Right kidney (tissue), 1 donor: Measurements from ENCODE around the gene EHF.

ENCODE experiments used
- DNase-seq: peaks from one replicate; pipeline ENCODE4 v3.0.0-alpha.2; 2016

Gene EHF

GRCh38 chr11:34601609-34602008 is 19.3 kb upstream of the EHF start:
- DNase-seq, result no peak

GRCh38 chr11:34602245-34602644 is 18.6 kb upstream of the EHF start:
- no peak for DNase-seq

DNA sequence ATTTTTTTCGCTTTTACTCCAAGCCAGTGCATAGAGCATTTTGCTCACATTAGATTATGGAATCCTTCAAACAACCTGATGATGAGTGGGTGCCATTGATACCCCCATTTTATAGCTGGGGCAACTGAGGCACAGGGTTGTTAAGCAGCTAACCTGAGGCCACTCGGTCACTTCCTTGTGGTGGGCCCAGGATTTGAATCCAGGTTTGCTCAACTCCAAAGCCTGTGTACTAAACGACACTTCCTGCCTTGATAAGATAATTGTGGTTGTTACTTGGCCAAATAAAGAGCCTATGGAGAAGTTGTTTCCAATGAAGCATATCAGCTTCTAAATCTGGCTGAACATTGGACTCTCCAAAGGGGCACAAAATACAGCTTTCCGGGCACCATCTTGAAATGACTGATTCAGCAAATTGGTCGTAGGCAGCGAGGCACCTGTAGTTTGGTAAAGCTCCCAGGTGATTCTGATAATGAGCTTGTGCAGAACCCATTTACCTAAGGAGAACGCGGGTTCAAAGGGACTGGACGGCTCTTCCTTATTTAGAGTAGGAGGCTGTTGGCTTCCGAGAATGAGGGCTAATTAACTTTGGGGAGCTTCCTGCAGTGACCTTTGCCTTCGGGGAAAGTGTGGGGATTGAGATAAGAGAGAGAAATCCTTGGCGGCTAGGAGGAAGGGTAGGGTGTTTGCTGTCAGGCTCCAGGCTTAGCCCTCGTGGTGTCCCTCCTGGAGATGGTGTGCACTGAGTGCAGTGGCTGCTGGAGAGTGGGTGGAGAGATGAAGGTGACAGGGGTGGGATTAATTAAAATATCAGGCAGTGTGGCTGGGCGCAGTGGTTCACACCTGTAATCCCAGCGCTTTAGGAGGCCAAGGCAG is 17.5 kb upstream of the EHF start:
- no peak for DNase-seq

- no peak for DNase-seq
Measured at GRCh38 chr11:34604145-34604544, 16.7 kb upstream of the EHF start.

DNA sequence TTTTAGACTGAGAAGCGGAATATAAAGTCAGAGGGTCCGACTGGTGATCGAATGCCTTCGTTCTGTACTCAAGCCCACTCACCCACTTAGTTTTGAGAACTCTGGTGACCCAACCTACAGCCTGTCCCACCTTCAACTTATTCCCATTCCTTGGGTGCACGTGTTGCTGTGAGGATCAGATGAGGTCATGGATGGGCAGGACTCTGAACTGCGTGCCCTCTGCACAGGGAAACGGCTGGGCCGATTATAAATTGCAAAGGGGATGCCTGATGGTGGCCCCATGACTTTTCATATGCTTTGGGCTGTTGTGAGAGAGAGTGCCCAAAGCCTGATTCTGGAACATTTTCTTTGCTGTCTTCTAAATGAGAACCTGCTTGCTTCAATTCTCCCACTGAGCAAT is 16.0 kb upstream of the EHF start:
- no peak for DNase-seq

GRCh38 chr11:34605481-34606325 is 15.2 kb upstream of the EHF start:
- DNase-seq, result no peak

DNA sequence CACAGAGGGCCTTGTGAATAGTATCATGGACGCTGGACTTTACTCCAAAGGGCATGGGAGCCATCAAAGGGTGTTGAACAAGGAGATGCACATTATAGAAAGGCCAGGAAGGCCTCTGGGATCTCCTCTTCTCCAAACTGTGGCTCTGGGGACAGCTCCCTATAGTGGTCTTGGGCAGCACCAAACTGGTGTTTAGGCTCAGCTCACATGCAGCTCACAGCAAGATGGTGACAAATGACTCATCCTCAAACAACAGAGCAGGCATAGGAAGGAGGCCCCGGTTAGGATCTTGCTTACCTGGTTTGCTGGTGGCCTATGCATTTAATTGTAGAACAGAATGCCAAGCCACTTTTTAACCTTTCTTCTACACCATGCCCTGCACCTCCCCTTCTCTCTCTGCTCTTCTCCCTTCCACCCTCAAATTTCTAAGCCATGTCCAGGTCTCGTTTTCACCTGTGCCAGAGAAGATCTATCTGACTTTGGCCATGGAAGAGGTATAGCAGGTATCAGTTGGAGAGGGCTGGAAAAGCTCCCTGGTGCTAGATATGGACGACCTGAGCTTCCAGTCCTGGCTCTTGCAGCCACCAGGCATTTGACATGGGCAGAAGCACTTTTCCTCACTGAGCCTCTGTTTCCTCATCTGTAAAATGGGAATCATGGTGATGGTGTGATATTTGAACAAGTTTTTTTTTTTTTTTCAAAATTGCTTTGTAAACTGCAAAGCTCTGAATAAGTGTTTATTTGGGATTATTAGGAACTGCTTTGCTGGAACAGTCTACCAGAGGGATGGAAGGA is 14.4 kb upstream of the EHF start:
- no peak for DNase-seq

- DNase-seq, result no peak
Measured at GRCh38 chr11:34609187-34609751, 11.6 kb upstream of the EHF start.

DNA sequence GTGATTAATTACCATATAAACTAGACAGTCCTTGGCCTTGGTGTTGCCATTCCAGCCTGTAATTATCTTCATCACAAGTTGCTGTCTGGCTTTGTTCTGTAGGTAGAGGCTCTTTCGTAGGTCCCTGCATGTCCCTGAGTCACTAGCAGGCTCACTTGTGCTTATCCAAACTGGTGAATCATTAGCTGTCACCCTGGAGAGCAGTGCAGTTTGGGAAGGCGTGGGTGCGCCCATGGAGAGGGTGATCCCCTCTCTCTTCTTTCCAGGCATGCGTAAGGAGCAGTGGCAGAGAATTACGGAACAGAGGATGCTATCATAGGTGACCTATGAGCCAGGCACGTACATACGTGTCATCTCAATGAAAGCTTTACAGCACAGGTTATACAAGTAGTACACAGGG is 11.0 kb upstream of the EHF start:
- no peak for DNase-seq

GRCh38 chr11:34610324-34611041 is 10.4 kb upstream of the EHF start:
- DNase-seq, result no peak

- DNase-seq, result no peak
Measured at GRCh38 chr11:34613015-34613414, 7.9 kb upstream of the EHF start.

DNA sequence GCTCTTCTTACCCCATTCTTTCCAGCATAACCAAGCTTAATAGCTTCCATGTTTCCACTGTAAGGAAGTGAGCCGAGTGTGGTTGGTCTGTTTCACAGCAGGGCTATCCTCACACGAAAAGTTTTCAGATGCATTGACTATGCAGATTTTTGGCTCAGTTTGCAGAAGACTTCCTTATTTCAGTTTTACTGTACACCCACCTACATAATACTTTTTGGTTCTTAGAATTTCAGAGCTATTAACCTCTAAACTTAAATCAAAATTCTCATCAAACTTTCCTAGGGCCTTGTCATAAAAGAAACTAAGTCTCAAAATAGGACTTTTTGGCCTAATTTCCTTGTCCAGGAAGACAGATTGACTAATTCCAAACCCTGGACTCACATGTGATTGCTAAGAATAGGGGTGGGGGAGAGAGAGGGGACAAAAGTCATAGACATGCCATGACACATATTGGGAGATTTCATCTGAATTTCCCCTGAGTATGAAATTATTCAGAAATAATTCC is 7.3 kb upstream of the EHF start:
- DNase-seq, result no peak

DNA sequence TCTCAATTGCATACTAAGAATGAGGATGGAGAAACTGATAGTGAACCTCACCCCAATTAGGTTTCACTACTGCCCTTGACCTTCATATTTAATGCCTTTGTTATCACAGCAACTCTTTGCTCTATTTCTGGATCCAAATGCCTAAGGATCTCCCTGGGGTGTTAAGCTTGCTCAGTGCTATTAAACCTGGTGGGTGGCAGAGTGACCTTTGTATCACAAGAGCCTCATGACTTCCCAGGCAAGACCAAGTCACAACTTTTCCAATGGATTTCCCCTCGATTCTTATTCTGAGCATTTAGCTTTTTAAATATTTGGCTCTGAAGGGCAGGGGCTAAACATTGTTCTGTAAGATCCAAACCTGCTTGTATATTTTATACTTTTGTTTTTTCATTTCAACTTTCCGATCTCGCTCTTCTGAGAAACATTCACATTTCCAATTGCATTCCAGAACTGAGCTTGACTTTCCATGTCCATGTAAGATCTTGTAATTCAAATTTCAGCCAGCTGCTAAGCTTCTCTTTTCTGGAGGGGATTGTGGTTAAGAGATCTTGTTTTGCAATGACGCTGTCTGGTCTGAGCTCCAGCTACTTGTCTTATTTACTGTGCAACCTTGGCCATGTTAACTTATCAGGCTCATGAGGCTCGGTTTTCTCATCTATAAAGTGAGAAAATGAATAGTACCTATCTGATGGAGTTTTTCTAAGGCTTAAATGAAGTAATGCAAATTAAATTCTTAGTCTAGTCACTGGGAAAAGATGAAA is 6.4 kb upstream of the EHF start:
- DNase-seq, result no peak

DNA sequence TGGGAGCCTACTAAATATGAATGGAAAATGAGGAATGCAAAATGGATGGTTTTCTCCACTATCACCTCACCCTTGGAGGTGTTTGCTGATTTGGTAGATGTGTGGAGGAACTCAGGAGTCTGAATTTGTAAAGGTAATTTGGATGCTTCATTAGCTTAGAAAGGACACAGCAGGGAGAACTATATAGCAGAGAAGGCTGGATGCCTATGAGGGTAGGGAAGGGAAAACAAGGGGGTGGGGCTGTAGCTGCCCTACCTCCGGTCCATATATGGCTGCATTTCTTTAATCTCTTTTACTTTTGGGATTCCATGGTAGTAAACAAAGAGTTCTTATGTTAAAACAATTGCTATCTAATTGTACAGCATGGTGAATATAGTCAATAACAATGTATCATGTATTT is 4.8 kb upstream of the EHF start:
- no peak for DNase-seq

GRCh38 chr11:34616830-34617504 is 3.9 kb upstream of the EHF start:
- DNase-seq, result no peak

GRCh38 chr11:34618406-34618805 is 2.5 kb upstream of the EHF start:
- no peak for DNase-seq

DNA sequence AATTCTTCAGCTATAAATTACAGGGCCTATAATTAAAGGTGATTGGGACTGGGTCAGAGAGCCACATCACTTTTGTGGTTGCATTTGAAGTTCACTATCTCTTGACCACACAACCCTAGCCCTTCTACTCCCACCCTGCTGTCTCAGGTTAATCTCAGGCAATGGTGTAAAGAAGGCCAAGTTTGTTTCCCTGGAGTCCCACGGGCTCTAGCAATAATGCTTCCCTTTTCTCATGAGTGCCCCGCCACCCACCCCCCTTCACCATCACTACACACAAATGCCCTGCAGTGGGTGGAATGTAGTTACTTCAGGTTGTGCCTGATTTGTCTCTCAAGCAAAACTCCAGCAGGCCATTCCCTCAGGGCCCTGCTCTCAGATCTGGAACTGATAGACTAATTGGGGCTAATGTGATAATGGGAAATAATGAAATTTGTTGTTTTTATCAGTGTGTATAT is 1.8 kb upstream of the EHF start:
- no peak for DNase-seq

DNA sequence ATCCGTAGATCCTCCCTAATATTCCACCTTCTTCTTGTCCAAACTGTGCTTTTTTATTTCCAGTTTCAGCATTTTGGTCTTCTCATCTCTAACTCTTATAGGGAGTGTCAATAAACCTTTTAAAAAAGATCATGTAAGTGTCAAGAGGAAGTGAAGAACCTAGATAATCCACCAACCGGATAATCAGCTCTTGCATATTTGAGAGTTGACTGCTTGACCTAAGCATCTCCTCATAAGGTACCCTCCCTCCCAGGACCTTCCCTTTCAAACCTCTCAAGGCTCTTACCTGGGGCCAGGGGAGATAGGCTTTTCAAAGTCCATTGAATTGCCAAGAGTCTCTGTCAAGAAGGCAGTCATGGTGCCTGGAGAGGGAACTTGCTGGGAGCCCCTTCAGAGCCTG is 691 bp upstream of the EHF start:
- DNase-seq, result no peak

- no peak for DNase-seq
Measured at GRCh38 chr11:34621876-34622275, 983 bp downstream of the EHF start.

DNA sequence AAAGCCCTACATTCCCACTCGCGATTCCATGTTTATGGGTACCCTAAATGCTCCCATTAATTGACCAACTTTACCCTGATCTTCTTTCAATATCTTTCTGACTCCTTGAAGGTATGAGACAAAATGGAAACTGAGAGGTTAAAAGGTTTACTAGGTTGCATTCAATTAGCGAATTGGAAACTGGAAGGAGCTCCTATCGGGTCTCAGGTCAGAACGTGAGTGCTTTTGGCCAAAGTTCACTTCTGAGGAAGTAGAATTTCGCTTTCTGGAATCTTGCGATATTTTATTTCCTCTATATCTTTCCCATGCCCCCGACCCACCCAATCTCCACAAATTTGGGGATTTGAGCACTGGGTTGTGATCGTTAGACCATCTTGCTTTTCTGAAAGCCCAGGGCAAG is 2.6 kb downstream of the EHF start:
- DNase-seq, result no peak
